GM12874 (cell line): ENCODE data around the gene DUOXA1.

Experiments
- TF ChIP-seq, protein P1 (sequence below): IDR thresholded peaks from 2 replicates; pipeline ENCODE4 v1.5.1; 2011; ENCODE audit warnings: low read depth, mild to moderate bottlenecking, control low read depth, low read length, moderate library complexity; ENCODE audit not compliant: insufficient read depth

The DUOXA1 gene

DNA sequence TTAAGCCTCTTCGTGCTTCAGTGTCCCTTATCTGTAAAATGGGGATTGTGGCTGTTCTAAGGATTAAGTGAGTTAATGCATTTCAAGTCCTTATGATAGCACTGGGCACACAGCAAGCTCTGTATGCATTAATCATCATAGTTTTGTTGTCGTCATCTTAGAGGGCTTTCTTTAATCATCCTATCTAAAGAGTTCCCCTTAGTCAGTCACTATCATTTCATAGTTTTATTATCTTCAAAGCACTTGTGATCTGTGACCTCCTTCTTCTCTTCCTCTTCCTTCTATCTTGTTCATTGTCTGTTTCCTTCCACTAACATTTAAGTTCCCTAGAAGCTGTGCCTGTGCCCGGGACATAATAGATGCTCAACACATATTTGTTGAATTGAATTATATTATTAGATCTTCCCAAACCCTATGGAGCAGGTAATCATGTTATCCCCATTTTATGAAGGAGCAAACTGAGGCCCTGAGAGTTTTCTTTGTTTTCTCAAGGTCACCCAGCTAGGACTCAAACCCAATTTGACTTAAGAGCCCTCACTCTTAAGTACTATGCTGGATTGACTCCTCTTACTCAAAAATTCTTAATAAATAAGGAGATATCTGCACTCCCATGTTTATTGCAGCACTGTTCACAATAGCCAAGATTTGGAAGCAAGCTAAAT lies 39.8 kb downstream of the DUOXA1 start:
- TF ChIP-seq, protein P1, sequence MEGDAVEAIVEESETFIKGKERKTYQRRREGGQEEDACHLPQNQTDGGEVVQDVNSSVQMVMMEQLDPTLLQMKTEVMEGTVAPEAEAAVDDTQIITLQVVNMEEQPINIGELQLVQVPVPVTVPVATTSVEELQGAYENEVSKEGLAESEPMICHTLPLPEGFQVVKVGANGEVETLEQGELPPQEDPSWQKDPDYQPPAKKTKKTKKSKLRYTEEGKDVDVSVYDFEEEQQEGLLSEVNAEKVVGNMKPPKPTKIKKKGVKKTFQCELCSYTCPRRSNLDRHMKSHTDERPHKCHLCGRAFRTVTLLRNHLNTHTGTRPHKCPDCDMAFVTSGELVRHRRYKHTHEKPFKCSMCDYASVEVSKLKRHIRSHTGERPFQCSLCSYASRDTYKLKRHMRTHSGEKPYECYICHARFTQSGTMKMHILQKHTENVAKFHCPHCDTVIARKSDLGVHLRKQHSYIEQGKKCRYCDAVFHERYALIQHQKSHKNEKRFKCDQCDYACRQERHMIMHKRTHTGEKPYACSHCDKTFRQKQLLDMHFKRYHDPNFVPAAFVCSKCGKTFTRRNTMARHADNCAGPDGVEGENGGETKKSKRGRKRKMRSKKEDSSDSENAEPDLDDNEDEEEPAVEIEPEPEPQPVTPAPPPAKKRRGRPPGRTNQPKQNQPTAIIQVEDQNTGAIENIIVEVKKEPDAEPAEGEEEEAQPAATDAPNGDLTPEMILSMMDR = no peak

DNA sequence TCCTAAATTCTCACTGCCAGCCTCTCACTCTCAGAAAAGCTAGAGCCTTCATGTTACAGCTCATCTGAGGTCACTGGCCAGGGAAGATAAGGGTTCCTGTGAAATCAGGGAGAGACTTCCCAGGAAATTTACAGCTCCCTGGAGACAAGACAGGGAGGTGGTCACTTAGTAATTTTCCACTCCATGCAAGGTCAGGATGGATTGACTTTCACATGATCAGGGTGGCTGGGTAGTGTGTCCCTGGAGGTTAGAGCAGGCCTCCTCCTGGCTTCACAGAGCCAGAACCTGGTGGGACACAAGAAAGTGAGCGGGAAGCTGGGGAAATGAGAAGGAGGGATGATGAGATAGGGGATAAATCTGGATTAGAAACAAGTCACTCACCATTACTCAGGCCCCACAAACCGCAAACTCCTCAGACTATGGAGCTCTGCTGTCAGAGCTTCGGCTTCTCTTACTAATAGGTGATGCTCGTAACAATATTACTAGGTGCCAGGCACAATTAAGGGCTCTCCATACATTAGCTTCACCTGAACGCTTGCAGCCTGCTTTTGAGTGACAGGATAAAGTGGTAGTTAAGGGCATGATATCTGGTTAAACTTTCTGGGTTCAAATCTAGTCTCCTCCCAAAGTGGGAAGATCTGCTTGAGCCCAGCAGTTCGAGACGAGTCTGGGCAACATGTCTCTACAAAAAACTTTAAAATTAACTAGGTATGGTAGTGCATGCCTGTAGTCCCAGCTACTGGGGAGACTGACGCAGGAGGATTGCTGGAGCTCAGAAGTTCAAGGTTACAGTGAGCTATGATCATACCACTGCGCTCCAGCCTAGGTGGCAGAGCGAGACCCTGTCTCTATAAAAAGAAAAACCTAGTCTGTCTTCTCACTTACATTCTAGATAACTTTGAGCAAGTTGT lies 40.6 kb downstream of the DUOXA1 start:
- TF ChIP-seq, protein P1 = no peak

DNA sequence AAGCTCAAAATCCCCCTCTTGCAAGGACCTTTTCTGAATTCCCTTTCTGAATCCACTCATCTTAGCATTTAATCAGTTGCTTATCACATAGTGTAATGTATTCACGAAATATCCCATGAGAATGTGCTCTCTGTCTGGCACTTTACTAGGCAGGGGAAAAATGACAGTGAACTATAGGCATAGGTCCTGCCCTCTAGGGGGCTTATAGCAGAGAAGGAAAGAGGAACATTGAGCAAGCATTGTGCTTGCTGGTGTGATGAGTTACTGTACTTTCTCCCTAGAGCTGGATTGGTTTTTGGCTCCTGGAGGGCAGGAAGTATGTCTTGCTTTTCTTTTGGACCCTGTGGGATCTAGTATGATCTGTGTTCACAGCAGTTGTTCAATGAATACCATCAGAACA lies 42.2 kb downstream of the DUOXA1 start:
- TF ChIP-seq, protein P1 = peak; percentile 15; the same call in 1 of the 2 replicates

DNA sequence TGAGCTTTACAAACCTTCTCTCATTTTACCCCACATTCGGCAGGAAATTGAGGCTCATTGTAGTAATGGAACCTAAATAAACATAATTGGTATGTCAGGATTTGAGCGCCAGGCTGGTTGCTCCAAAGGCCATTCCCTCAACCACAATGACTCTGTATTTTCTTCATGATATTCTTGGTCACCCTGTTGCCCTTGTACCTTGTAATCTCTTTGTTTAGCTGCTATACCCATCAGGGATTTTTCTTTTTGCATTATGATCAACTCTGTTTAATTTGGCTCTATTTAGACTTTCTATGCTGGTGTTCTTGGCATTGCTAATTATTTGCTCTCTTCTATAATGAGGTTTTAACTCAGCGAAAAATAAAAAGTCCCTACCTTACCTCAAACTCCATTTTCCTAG lies 45.5 kb downstream of the DUOXA1 start:
- TF ChIP-seq, protein P1 = no peak

DNA sequence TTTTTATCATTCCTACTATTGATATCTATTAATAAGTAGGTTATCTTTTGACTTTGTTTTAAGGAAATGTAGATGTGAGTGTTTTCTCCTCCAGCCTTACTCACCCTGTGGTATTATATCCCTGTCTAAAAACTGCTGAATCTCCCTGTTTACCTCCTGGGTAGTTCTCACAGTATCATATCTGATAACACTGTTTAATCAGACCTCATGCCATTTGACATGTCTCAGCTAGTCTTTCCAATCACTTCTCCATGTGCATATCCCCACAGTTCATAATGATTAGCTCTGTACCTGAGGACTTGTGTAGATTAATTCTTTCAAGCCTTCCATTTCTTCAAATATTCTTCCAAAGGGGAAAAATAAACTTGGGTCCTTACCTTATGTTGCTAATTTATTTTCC lies 46.5 kb downstream of the DUOXA1 start:
- TF ChIP-seq, protein P1 = no peak
